GM19023 (cell line): ENCODE data around the gene KDM4C.
"Not testable (repeated sequence)": the region's sequence is repeated elsewhere in the genome, so short reads cannot be mapped to it uniquely, and the experiment has no call there.

Source experiments
- ATAC-seq: cut with Tn5 transposase; IDR thresholded peaks from one replicate; pipeline ENCODE4 v1.9.1; 2021; ENCODE audit warnings: mild to moderate bottlenecking, moderate library complexity; ENCODE audit not compliant: unreplicated experiment

Gene KDM4C

DNA sequence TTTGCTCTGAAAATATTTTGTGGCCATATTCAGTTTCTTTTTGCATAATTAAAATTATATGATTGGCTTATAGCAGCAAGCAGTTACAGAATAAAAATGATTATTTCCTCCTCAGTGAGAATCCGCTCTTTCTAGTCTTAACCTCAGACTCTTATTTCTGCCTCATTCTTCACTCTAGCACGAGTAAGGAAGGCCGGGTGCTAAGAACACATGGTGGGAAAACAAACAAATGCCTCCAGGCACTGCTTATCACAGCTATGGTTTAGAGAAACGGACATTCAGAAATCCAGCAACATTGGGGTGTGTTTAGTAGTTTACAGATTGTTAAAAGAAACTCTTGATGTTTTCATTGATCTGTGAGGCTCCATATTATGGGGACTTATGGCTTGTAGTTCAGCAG is 168.7 kb downstream of the KDM4C start:
- no peak for ATAC-seq

DNA sequence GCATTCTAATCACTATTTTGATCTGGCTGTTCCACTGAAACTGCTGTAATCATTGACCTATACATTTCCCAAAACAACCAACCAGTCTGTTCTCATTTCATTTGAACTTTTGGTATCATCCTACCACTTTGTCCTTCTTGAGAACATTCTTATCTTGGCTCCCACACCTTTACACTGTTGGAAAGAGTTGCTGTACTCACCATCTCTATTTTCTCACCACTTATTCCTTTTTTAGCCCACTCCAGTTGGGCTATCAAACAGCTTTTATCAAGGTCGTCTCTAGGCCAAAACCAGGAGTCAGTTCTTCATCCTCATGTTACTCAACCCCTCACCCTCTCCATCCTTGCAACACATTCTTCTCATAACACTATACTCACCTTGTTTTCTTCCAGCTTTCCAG is 170.1 kb downstream of the KDM4C start:
- no peak for ATAC-seq

DNA sequence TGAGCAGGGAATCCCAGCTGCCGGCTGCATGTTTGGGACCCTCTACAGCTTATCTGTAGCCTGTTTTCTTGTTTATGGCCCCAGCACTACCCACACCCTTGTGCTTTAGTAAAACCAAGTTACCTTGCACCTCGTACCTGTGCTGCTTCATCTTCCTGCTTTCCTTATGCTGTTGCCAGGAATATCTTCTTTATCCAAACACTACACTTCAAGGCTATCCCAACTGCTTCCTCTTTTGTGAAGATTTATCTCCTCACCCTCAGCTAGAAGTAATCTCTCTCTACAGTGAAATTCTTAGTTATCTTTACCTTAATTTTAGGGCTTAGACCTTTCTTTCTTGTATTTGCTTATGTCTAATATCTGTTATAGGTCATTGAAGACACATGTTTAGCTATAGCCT is 171.1 kb downstream of the KDM4C start:
- no peak for ATAC-seq

DNA sequence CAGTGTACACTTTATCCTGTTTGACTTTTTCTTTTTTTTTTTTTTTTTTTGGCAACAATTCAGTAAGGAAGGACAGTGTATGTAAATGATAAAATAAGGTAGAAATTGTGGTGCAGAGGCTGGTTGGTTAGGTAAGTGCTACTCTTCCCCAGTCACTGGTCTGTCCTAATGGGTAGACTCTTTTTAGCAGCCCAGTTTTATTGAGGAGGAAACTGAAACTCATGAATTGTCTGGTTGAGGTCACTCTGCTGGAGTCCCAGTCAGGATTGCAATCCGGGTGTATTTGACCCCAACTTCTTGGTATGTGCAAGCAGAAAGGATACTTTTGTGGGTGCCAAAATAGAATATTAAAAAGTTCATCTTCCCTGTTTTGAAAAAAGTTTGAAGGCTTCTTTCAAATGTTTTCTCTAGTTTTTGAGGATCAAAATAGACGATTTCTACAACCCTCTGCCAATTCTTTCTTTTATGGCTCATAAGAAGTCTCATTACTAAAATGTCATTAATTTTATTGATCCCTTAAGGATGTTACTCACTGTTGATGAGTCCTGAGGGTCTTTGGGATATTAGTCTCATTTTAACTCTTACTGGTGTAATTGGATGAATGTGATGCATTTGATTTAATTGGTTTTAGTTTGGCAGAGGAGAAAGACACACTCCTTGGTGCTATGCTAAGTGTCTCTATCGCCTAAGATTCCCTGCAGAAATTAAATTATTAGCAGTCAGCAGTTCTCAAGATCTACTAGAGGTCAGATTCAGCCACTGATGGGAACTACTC is 171.9 kb downstream of the KDM4C start:
- ATAC-seq, result no peak

DNA sequence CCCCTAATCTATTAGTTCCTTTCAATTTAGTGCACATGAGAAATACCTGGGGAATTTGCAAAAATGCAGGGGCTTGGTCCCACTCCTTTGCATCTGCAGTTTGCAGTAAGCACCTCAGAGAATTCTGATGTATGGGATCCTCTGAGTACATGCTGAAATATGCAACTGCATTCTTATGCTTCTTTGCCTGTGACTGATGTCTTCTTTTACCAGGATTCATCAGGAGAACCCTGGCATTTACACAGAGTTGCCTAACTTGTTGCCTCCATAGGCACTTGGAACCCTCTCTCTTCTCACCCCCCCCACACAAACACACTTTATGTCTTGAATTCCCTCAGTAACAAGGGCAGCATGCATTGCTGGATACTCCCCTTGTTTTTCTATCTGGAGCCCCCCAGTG is 173.1 kb downstream of the KDM4C start:
- no peak for ATAC-seq

DNA sequence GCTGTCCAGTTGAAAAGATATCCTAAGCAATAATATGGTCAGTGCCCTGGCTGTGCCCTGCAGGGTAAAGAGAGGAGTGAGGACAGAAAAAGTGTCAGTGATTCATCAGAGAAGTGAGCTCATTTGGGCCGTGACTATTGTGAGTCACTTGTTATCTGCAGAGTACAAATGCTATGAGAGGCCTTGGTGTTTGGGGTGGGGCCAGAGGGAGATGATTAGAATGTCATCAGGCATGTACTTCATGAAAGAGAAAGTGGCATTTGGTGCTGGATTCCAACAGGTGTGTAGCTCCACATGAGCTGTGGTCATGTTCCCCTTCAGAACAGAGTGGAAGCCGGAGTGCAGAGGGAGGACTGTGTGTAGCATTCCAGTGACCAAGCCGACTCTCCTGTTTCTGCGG is 174.1 kb downstream of the KDM4C start:
- peak; percentile 49 for ATAC-seq

DNA sequence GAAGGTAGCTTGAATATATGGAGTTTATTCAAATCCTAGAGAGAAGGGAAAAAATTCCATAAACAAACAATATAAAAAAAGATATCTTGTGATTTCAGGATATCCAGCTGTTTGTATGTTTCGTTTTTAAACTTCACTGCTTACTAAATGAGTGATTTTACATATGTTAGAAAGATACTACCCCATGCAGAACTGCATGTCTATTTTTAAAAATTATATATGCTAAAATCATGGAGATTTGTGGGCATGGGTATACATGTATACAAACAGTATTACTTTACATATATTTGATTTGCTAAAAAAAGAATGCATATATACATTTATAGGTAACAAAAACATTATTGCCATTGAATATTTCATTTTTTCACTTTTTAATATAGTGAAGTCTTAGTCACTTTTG is 178.3 kb downstream of the KDM4C start:
- ATAC-seq, result no peak

DNA sequence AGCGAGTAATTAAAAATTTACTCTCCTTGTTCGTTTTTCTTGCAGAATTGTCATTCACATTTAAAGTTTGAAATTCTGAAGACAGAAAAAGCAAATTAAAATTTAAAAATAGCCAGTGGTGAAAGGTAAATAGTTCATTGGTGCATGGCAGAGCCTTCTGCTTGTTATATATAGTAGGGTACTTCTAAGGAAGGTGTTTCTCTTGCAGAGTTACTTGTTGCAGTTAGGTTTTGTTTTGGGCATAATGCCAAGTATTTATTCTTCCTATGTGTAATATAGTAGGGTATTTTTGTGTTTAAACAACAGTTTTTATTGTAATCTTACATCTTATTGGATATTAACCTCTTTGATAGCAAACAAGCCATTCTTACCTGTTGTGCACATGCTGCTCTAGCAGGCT is 179.4 kb downstream of the KDM4C start:
- ATAC-seq, result no peak

DNA sequence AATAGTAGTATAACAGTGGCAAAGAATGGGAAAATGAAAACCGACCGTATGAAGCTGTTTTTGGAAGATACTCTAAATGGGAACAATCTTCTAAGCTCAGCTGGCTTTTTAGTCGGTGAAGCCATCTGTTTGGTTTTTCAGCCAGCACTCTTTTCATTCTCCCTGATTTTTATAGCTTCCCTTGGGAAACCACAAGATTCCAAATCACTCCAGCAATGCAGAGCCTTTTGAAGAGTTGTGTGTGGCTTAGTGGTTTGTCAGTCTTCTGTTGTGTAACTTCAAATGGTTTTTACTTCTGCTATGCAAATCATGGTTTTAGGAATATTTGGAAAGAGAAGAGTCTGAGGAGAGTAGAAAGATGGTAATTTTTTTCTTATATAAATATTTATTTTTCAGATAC is 180.7 kb downstream of the KDM4C start:
- no peak for ATAC-seq

DNA sequence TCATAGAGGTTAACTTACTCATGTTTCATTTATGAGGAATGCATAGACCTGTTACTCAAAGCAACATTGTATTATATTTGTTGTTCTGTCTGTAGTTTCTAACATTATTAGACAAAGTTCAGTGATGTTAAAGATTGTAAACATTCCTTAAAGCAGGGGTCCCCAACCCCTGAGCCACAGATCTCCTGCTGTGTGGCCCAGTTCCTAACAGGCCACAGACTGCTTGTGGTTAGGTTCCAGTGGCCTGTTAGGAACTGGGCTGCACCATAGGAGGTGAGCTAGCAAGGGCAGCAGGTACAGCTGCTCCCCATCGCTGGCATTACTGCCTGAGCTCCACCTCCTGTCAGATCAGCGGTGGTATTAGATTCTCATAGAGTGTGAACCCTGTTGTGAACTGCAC is 181.1 kb downstream of the KDM4C start:
- no peak for ATAC-seq

DNA sequence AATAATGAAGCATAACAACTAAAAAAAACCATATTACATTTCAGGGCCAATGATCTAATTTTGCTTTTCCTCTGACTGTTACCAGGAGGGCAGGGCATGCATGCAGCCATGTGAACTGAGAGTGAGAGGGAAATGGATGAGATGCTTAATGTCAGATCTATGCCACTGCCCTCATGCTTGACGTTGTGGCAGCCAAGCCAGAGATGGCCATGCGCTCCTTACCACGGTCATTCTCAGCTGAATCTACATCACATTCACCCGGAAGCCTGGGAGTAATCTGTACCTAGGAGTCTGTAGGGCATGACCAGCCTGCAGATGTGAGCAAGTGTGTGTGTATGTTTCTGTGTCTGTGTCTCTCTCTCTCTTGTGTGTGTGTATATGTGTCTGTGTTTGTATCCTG is 183.7 kb downstream of the KDM4C start:
- ATAC-seq, result no peak

DNA sequence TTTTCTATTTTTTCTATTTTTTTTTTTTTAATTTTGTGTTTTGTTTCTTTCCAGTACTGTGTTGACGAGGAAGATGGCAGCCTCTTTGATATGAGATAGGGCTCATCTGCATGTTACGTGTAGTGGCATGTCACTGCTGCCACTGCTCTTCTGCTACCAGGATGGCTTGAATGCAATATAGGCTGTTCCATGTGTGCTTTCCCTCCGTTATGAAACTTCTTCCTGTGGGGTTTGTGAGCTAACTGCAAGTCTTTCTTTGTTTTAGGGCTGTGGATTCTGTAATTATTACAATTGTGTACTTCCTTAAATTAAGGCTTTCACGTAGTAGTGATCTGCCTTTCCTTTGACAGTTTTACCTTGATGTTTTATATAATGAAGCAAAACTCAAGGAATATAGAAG is 184.6 kb downstream of the KDM4C start:
- no peak for ATAC-seq

DNA sequence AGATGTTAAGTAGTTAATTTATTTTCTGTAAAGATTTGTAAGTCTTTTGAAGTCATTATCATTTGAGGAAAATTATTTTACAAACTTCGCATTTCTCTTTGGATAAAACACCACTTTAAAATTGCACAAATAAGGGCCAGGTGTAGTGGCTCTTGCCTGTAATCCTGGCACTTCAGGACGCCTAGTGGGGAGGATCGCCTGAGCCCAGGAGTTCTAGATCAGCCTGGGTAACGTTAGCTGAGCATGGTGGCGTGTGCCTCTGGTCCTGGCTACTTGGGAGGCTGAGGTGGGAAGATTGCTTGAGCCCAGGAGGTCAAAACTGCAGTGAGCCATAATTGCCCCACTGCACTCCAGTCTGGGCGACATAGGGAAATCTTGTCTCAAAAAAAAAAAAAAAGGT is 185.5 kb downstream of the KDM4C start:
- no peak for ATAC-seq

DNA sequence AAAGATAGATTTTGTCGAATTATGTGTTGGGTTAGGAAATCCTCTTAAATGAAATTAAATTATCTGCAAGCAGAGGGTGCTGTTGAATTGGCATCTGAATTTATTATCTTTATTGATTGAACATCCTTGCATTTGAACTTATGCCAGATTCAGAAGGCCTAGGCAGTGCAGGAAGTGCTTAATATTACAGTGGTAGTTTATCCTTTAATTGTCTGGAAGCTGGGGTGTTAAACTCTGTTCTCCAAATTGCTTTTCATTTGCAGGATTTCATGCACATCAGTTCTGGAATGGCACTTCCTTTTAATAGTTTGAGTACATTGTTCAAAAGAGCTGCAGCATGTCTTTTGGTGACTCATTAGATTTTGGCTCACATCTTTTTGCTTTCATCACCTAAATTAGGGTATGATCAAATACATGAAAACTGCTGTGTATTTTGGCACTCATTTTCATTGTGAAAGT is 186.3 kb downstream of the KDM4C start:
- no peak for ATAC-seq

DNA sequence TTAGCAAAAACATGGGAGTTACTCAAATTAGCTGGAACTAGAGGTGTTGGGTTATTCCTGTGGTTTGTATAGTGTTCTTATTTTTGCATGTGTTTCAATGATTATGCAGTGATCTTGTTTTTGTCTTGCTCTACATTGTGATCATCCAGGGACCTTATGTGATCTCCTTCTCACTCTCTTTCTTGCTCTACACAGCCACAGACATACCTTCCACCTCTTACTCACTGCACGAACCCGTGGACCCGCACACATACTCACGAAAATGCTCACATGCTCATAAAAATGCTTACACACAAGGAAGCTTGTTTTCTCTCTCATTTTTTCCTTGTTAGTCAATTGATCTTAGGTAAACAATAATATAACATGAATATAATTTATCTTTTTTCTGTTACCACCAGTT is 187.1 kb downstream of the KDM4C start:
- no peak for ATAC-seq

DNA sequence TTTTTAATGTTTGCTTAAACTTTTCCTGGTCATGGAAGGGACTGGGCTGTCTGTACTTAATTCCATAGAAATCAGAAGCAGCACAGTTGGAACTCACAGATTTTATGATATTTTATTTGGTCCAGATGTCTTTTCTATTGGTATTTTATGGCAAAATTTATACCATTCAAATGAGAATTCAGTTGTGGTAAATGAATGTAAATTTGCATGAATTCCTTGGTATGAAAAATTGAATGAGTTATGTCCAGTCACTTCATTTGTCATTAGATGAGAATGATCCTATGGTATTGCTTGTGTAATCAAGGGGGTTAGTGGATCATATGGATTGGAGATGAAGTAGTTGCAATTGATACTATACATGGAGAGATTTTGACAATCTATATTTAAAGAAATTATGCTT is 188.0 kb downstream of the KDM4C start:
- ATAC-seq, result no peak

DNA sequence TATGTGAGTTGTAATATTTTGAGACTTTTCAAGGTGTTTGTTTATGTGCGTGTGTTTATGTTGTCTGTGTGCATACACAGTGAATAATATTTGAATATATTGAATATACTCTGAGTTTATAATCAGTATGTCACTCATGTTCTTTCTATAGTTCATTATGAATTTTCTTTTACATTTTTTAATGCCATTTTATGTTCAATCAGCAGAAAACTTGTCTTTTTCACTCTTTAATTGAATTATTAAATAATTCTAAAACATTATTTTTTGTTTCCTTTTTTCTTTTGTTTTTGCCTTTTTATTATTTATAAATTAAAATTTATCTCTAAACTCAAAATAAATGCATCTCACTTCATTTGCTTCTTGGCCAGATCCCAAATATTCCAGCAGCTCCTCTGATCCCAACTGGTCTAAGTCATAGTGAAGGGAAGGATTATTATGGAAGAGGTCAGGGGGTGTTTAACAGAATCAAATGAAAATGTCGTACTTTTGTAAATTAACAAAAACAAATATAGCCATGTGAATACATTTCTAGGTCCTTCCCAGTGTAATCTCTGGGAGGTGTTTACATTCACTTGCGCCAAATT is 188.9 kb downstream of the KDM4C start:
- ATAC-seq, result no peak

DNA sequence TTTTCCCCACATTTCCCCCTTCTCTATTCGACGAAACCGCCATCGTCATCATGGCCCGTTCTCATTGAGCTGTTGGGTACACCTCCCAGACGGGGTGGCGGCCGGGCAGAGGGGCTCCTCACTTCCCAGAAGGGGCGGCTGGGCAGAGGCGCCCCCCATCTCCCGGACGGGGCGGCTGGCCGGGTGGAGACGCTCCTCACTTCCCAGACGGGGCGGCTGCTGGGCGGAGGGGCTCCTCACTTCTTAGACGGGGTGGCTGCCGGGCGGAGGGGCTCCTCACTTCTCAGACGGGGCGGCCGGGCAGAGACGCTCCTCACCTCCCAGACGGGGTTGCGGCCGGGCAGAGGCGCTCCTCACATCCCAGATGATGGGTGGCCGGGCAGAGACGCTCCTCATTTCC is 191.1 kb downstream of the KDM4C start:
- not testable (repeated sequence) for ATAC-seq

DNA sequence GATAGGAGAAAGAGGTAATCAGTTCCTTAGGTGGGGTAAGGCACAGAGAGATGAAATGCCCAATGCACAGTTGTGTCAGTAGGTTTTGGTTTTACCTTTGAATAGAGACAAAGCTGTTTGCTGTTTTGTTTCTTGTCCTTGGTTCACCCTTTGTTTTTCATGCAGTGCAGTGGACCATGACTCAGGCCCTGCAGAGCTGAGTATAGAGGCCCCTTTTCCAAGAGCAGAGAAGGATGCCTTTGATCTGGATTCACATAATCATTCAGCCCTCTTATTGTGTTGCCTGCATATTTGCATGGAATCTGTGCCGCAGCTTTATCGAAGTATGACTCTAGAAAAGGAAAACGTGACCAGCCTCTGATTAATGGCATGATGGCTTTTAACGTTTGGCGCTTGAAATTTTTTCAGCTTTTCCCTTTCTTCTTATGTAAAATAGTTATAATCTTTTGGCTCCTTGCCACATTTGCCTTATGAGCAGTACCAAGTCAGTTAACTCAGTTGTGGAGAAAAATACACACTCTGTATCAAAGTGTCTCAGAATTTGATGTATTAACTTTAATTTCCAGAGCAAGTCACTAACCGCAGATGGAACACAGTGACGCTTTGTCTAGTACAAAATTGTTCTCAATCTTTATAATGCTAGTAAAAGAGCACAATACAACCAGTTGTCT is 197.6 kb downstream of the KDM4C start:
- no peak for ATAC-seq

DNA sequence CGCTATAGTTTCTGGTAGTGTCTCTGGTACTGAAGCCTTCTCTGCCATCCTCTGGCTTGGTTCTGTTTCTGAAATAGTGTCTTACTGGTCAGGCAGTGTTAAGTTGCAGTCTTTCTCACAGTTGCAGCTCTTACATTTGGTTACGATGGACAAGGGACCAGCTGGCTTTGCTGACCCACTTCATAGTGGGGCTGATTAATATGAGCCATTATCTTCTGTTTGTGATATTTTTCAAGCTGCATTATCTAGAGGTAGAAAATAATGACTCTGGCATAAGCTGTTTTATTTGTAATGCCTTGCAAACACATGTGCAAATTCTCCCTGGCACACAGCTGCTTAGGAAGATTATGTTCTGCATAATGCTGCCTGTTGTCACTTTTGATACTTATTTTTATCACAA is 199.1 kb downstream of the KDM4C start:
- no peak for ATAC-seq

DNA sequence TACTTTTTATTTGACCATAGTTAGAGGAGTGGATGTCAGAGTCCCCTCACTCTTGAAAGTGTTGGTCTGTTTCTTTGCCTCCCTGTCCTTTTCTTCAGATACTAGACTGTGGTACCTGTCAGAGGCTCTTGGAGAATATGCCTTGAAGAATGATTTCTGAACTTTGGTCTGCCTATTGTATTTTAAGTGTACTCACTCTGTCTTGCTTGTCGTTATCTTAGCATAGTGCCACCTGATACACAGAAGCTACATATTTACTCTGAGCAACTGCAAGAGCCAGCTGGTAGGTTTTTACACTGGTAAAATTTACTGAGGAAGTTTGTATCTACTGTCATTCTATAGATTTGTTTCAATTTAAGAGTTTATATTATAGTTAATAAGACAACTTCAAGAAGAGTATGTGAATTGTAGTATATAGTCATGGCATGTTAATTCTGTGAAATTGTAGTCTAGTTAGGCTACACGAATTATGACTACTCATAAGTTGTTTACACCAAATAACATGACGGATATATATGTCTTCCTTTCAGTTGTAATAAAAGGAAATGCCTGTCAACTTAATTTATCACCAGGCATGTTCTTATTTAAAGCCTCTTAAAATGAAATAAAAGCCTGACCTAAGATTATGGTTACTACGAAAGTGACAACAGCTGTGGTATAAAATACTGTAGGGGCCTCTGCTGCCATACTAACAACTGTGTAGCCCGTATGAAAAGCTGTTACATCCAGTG is 201.7 kb downstream of the KDM4C start:
- no peak for ATAC-seq

DNA sequence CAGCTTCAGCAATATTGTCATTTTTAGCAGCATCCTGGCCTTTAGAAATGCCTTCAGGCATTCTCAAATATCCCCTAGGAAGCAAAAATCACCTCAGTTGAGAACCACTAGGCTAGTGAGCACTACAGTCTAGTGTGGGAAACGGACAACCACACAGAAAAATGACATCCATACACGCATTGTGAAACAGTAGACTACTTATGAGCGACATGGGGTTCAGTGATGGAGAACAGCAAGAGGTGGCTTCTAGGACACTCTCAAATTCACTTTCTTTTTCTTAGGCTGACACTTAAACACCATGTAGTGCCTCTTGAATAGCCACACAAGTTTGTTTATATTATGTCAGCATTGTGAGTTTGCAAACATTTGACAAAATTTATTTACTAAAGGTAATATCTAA is 203.0 kb downstream of the KDM4C start:
- ATAC-seq, result peak; percentile 91
